Coronary artery (tissue), 2 donors: ENCODE results near the gene RASAL1.

Experiments used
- DNase-seq: peaks from one replicate; pipeline ENCODE4 v3.0.0-alpha.2; 2017; ENCODE audit warnings: low spot score
- H3K27ac ChIP-seq, 2 donors: fragments of 200-600 bp; sonication (generic); one replicate each; pipeline ENCODE4 v1.5.1; 2016 to 2019
- H3K4me3 ChIP-seq: fragments of 200-600 bp; sonication (generic); 2 replicates; pipeline ENCODE4 v1.5.1; 2016; ENCODE audit warnings: mild to moderate bottlenecking, moderate library complexity
- TF ChIP-seq, protein P1 (sequence below): fragments of 200-600 bp; sonication (generic); IDR thresholded peaks from one replicate; pipeline ENCODE4 v1.5.1; 2019; ENCODE audit warnings: antibody characterized with exemption

RASAL1 gene

DNA sequence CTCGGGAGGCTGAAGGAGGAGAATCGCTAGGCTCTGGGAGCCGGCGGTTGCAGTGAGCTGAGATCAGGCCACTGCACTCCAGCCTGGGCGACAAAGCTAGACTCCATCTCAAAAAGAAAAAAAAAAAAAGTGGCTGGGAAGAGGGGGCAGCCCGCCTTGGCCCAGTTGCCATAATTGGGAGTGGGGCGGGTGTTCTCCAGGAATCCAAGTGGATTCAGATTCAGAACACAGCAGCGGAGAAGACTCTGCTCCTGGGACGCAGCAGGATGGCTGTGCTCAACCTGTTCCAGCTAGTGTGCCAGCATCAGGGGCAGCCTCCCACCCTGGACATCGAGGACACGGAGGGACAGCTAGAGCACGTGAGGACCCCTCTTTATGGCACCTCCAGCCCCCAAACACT, 19.5 kb upstream of the RASAL1 start:
- no peak overlapping the region for H3K4me3 ChIP-seq
- TF ChIP-seq, protein P1, sequence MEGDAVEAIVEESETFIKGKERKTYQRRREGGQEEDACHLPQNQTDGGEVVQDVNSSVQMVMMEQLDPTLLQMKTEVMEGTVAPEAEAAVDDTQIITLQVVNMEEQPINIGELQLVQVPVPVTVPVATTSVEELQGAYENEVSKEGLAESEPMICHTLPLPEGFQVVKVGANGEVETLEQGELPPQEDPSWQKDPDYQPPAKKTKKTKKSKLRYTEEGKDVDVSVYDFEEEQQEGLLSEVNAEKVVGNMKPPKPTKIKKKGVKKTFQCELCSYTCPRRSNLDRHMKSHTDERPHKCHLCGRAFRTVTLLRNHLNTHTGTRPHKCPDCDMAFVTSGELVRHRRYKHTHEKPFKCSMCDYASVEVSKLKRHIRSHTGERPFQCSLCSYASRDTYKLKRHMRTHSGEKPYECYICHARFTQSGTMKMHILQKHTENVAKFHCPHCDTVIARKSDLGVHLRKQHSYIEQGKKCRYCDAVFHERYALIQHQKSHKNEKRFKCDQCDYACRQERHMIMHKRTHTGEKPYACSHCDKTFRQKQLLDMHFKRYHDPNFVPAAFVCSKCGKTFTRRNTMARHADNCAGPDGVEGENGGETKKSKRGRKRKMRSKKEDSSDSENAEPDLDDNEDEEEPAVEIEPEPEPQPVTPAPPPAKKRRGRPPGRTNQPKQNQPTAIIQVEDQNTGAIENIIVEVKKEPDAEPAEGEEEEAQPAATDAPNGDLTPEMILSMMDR = no peak
- DNase-seq = no peak
- no peak overlapping the region for H3K27ac ChIP-seq

GRCh38 chr12:113154351-113154973, 18.9 kb upstream of the RASAL1 start:
- Histone ChIP-seq H3K27ac (no peak overlapping the region), H3K4me3 (peak overlapping the region; percentile 23)
- DNase-seq = no peak
- TF ChIP-seq, protein P1 = no peak

- no peak for DNase-seq
- no peak overlapping the region for H3K27ac ChIP-seq
These were observed 17.6 kb upstream of the RASAL1 start for GRCh38 chr12:113152835-113153814.

GRCh38 chr12:113152196-113152834, 16.8 kb upstream of the RASAL1 start:
- Histone ChIP-seq H3K27ac (no peak overlapping the region), H3K4me3 (peak overlapping the region; percentile 61)
- TF ChIP-seq, protein P1 = no peak
- DNase-seq = no peak

More at GRCh38 chr12:113152835-113153814, 17.6 kb upstream of the RASAL1 start:
- TF ChIP-seq, protein P1 = peak; percentile 16
- peak overlapping the region; percentile 61 for H3K4me3 ChIP-seq

GRCh38 chr12:113151655-113152054, 16.1 kb upstream of the RASAL1 start:
- no peak for DNase-seq
- TF ChIP-seq, protein P1 = no peak
- Histone ChIP-seq H3K27ac (no peak overlapping the region), H3K4me3 (no peak overlapping the region)

DNA sequence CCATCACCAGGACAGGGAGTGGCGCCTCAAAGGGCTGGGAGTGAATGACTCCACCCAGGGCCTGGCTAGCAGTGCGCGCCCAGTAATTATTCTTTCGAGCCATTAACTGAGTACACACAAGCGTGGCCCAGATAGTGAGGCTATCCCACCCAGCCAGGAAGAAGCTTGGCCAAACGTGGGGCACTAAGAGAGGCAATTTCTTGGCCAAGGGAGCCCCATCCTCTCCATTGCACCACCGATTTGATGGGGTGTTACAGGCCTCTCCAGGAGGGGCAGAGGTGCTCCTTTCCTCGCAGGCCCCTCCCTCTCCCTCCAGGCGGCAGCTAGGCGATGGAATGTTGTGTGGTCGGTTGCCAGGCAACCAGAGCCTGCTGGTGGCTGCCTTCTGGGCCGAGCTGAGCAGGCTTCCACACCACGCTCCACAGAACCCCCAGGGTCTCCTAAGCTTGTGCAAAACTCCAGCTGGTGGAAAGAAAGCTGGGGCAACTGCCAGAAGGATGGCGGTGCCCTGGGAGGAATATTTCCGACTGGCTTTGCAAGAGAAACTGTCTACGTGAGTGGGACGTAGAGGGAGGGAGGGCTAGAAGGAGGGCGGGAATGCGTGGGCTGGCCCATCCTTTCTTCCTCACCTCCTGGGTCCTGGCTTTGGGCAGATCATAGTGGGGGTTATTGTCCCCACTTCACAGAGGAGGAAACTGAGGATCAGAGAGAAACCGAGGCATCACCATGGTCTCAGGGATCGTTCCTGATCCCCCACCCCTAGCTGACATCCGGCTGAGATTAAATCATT, 14.0 kb upstream of the RASAL1 start, which contains the start of gene CFAP73:
Gene CFAP73 (plus strand): TSS at position 364 of the 790 bp plus-strand sequence. CDS start 134 bp downstream, at position 498.
- TF ChIP-seq, protein P1 = no peak
- no peak for DNase-seq
- Histone ChIP-seq H3K4me3 (peak within 1 kb of the TSS; percentile 42), H3K27ac (no peak within 1 kb of the TSS)
